ENCODE measurements around the gene CBX1.

CBX1 gene

DNA sequence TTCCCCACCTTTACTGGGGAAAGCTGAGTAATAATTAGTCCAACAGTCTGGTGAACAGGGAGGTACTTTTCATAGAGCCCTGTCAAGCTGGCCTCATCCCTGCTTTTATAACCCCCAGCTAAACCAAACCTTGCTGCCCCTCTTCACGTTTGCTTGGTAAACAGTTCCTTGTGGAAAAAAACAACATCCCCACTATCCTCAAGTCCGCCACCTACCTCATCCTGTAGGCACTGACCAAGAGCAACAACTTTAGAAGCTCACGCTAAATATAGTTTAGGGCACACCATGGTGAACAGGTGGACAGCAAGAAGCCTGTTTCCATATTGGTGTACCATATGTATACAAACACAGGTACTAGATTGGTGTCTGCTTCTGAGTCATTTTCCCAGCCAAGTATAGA lies 36.6 kb downstream of the CBX1 start:
- Histone ChIP-seq H3K4me3 (ENCODE audit: low read length in 2 of 2) (no peak overlapping the region), H3K9me3 (ENCODE audit: control insufficient read depth in 2 of 2, low read length in 2 of 2) (no peaks in the 10 kb centered on the region), H3K27me3 (ENCODE audit: control insufficient read depth in 2 of 2, insufficient read depth in 2 of 2, low read length in 2 of 2) (no peaks in the 10 kb centered on the region), H3K4me1 (ENCODE audit: control insufficient read depth in 2 of 2, insufficient read depth in 2 of 2, low read length in 2 of 2) (peaks cover 0 to 2% of the 10 kb centered on the region in 2 donors), H3K36me3 (ENCODE audit: control insufficient read depth in 2 of 2, insufficient read depth in 2 of 2, low read length in 2 of 2) (peaks cover 56 to 68% of the 10 kb centered on the region in 2 donors), H3K9ac (ENCODE audit: low read depth in 1 of 2, low read length in 2 of 2) (no peak overlapping the region), H3K27ac (ENCODE audit: low read depth in 2 of 2, low read length in 2 of 2) (no peak overlapping the region)

DNA sequence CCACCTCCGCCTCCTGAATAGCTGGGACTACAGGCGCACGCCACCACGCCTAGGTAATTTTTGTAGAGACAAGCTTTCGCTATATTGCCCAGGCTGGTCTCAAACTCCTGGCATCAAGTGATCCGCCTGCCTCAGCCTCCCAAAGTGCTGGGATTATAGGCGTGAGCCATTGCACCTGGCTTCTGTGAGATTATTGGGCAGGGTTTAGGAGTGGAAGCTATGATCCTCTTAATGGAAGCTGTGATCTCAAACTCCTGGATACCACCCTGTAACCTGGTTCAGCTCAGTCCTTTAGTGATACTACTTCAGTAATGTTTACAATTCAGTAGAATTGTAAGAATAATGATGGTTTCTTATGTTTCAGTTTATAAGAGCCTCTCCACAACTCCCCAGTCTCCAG lies 39.0 kb downstream of the CBX1 start:
- H3K36me3 ChIP-seq (ENCODE audit: control insufficient read depth in 2 of 2, insufficient read depth in 2 of 2, low read length in 2 of 2): peaks cover 72 to 80% of the 10 kb centered on the region in 2 donors
- no peaks in the 10 kb centered on the region for H3K27me3 ChIP-seq (ENCODE audit: control insufficient read depth in 2 of 2, insufficient read depth in 2 of 2, low read length in 2 of 2)
- no peak overlapping the region for H3K9ac ChIP-seq (ENCODE audit: low read depth in 1 of 2, low read length in 2 of 2)
- no peak overlapping the region for H3K27ac ChIP-seq (ENCODE audit: low read depth in 2 of 2, low read length in 2 of 2)
- H3K4me3 ChIP-seq (ENCODE audit: low read length in 2 of 2): no peak overlapping the region
- H3K9me3 ChIP-seq (ENCODE audit: control insufficient read depth in 2 of 2, low read length in 2 of 2): no peaks in the 10 kb centered on the region
- peaks cover 0 to 2% of the 10 kb centered on the region in 2 donors for H3K4me1 ChIP-seq (ENCODE audit: control insufficient read depth in 2 of 2, insufficient read depth in 2 of 2, low read length in 2 of 2)

DNA sequence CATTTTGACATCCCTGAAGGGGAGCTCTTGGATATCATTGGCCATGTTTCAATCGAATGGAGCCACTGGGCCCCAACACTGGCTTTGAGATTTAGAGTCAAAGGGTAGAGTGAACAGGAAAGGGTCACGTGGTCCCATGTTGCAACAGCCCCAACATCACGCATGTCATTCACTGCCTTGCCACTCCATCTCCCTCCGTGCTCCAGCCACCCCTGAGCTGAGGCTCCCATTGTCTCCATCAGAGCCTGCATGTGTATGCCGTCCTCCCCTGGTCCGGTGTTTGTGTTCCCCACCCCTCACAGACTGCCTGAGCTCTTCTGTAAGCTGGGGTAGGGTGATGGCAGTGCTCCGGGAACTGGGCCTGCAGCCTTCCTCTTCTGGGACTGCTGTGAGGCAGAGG lies 41.0 kb downstream of the CBX1 start:
- H3K36me3 ChIP-seq (ENCODE audit: control insufficient read depth in 2 of 2, insufficient read depth in 2 of 2, low read length in 2 of 2): peaks cover 79 to 82% of the 10 kb centered on the region in 2 donors
- H3K4me3 ChIP-seq (ENCODE audit: low read length in 2 of 2): no peak overlapping the region
- H3K27ac ChIP-seq (ENCODE audit: low read depth in 2 of 2, low read length in 2 of 2): no peak overlapping the region
- peaks cover 0 to 2% of the 10 kb centered on the region in 2 donors for H3K4me1 ChIP-seq (ENCODE audit: control insufficient read depth in 2 of 2, insufficient read depth in 2 of 2, low read length in 2 of 2)
- H3K27me3 ChIP-seq (ENCODE audit: control insufficient read depth in 2 of 2, insufficient read depth in 2 of 2, low read length in 2 of 2): no peaks in the 10 kb centered on the region
- no peaks in the 10 kb centered on the region for H3K9me3 ChIP-seq (ENCODE audit: control insufficient read depth in 2 of 2, low read length in 2 of 2)
- no peak overlapping the region for H3K9ac ChIP-seq (ENCODE audit: low read depth in 1 of 2, low read length in 2 of 2)

DNA sequence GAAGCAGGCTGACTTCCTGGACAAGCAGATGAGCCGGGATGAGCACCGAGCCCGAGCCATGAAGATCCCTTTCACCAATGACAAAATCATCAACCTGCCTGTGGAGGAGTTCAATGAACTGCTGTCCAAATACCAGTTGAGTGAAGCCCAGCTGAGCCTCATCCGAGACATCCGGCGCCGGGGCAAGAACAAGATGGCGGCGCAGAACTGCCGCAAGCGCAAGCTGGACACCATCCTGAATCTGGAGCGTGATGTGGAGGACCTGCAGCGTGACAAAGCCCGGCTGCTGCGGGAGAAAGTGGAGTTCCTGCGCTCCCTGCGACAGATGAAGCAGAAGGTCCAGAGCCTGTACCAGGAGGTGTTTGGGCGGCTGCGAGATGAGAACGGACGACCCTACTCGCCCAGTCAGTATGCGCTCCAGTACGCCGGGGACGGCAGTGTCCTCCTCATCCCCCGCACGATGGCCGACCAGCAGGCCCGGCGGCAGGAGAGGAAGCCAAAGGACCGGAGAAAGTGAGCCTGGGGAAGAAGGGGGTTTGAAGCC lies 42.1 kb downstream of the CBX1 start:
- Histone ChIP-seq H3K36me3 (ENCODE audit: control insufficient read depth in 2 of 2, insufficient read depth in 2 of 2, low read length in 2 of 2) (peaks cover 72 to 75% of the 10 kb centered on the region in 2 donors), H3K9ac (ENCODE audit: low read depth in 1 of 2, low read length in 2 of 2) (no peak overlapping the region), H3K4me1 (ENCODE audit: control insufficient read depth in 2 of 2, insufficient read depth in 2 of 2, low read length in 2 of 2) (peaks cover 5% of the 10 kb centered on the region in 2 donors), H3K27me3 (ENCODE audit: control insufficient read depth in 2 of 2, insufficient read depth in 2 of 2, low read length in 2 of 2) (no peaks in the 10 kb centered on the region), H3K4me3 (ENCODE audit: low read length in 2 of 2) (no peak overlapping the region), H3K9me3 (ENCODE audit: control insufficient read depth in 2 of 2, low read length in 2 of 2) (no peaks in the 10 kb centered on the region), H3K27ac (ENCODE audit: low read depth in 2 of 2, low read length in 2 of 2) (no peak overlapping the region)

DNA sequence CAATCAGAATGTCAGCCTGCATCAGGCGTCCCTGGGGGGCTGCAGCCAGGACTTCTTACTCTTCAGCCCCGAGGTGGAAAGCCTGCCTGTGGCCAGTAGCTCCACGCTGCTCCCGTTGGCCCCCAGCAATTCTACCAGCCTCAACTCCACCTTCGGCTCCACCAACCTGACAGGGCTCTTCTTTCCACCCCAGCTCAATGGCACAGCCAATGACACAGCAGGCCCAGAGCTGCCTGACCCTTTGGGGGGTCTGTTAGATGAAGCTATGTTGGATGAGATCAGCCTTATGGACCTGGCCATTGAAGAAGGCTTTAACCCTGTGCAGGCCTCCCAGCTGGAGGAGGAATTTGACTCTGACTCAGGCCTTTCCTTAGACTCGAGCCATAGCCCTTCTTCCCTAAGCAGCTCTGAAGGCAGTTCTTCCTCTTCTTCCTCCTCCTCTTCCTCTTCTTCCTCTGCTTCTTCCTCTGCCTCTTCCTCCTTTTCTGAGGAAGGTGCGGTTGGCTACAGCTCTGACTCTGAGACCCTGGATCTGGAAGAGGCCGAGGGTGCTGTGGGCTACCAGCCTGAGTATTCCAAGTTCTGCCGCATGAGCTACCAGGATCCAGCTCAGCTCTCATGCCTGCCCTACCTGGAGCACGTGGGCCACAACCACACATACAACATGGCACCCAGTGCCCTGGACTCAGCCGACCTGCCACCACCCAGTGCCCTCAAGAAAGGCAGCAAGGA lies 42.7 kb downstream of the CBX1 start:
- no peak overlapping the region for H3K27ac ChIP-seq (ENCODE audit: low read depth in 2 of 2, low read length in 2 of 2)
- H3K9me3 ChIP-seq (ENCODE audit: control insufficient read depth in 2 of 2, low read length in 2 of 2): no peaks in the 10 kb centered on the region
- peaks cover 72 to 78% of the 10 kb centered on the region in 2 donors for H3K36me3 ChIP-seq (ENCODE audit: control insufficient read depth in 2 of 2, insufficient read depth in 2 of 2, low read length in 2 of 2)
- peaks cover 11% of the 10 kb centered on the region in 2 donors for H3K4me1 ChIP-seq (ENCODE audit: control insufficient read depth in 2 of 2, insufficient read depth in 2 of 2, low read length in 2 of 2)
- H3K9ac ChIP-seq (ENCODE audit: low read depth in 1 of 2, low read length in 2 of 2): no peak overlapping the region
- no peaks in the 10 kb centered on the region for H3K27me3 ChIP-seq (ENCODE audit: control insufficient read depth in 2 of 2, insufficient read depth in 2 of 2, low read length in 2 of 2)
- no peak overlapping the region for H3K4me3 ChIP-seq (ENCODE audit: low read length in 2 of 2)

DNA sequence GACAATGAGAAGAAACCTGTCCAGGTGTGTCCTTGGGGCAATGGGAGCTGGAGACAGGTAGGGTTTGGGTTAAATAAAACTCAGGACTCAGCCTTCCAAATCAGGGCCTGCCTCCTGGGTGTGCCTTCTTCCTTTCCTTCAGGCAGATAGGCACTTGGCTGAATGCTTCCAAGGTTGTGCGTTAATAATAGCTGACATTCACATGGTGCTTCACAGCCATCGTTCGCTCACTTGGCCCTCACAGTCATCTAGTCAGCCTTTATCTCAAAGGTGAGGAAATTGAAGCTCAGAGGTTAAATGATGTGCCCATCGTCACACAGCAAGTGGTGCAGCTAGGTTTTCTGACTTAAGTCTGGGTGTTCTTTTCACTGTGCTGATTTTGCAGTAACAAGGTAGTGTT lies 43.7 kb downstream of the CBX1 start:
- Histone ChIP-seq H3K4me3 (ENCODE audit: low read length in 2 of 2) (no peak overlapping the region), H3K4me1 (ENCODE audit: control insufficient read depth in 2 of 2, insufficient read depth in 2 of 2, low read length in 2 of 2) (peaks cover 20 to 21% of the 10 kb centered on the region in 2 donors)

DNA sequence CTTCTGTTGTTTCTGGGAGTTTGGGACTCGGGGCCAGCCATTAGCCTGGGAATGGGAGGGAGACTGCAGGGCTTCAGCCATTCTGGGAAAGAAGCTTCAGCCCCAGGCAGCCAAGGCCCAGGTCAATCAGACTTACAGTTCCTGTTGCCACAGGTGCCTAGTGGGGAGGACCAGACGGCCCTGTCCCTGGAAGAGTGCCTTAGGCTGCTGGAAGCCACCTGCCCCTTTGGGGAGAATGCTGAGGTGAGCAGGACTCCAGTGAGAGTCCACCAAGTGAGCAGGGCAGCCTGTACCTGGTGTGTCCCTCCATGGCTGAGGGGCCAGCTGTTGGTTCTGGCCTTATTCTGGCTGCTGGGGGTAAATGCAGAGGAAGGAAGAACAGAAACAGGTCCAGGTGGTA lies 44.4 kb downstream of the CBX1 start:
- no peaks in the 10 kb centered on the region for H3K27me3 ChIP-seq (ENCODE audit: control insufficient read depth in 2 of 2, insufficient read depth in 2 of 2, low read length in 2 of 2)
- H3K36me3 ChIP-seq (ENCODE audit: control insufficient read depth in 2 of 2, insufficient read depth in 2 of 2, low read length in 2 of 2): peaks cover 59 to 77% of the 10 kb centered on the region in 2 donors
- H3K9me3 ChIP-seq (ENCODE audit: control insufficient read depth in 2 of 2, low read length in 2 of 2): no peaks in the 10 kb centered on the region
- H3K9ac ChIP-seq (ENCODE audit: low read depth in 1 of 2, low read length in 2 of 2): no peak overlapping the region
- no peak overlapping the region for H3K4me3 ChIP-seq (ENCODE audit: low read length in 2 of 2)
- H3K4me1 ChIP-seq (ENCODE audit: control insufficient read depth in 2 of 2, insufficient read depth in 2 of 2, low read length in 2 of 2): peaks cover 27 to 28% of the 10 kb centered on the region in 2 donors
- no peak overlapping the region for H3K27ac ChIP-seq (ENCODE audit: low read depth in 2 of 2, low read length in 2 of 2)

More for the DNA sequence above, 43.7 kb downstream of the CBX1 start:
- Histone ChIP-seq H3K27me3 (ENCODE audit: control insufficient read depth in 2 of 2, insufficient read depth in 2 of 2, low read length in 2 of 2) (no peaks in the 10 kb centered on the region), H3K9me3 (ENCODE audit: control insufficient read depth in 2 of 2, low read length in 2 of 2) (no peaks in the 10 kb centered on the region), H3K27ac (ENCODE audit: low read depth in 2 of 2, low read length in 2 of 2) (no peak overlapping the region), H3K36me3 (ENCODE audit: control insufficient read depth in 2 of 2, insufficient read depth in 2 of 2, low read length in 2 of 2) (peaks cover 66 to 81% of the 10 kb centered on the region in 2 donors), H3K9ac (ENCODE audit: low read depth in 1 of 2, low read length in 2 of 2) (no peak overlapping the region)

DNA sequence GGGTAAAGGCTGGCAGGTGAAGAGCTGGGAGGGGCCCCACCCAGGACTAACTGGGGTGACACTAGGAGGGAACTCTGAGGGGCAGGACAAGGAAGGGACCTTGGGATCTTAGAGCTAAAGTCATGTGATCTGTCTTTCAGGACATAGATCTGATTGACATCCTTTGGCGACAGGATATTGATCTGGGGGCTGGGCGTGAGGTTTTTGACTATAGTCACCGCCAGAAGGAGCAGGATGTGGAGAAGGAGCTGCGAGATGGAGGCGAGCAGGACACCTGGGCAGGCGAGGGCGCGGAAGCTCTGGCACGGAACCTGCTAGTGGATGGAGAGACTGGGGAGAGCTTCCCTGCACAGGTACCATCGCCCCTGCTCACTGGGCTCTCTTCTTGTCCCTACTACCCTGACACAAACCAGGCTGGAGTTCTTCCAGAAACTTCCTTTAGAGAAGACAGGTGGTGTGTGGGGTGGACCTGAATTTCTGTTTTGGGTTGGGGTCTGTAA lies 45.0 kb downstream of the CBX1 start:
- peaks cover 33% of the 10 kb centered on the region in 2 donors for H3K4me1 ChIP-seq (ENCODE audit: control insufficient read depth in 2 of 2, insufficient read depth in 2 of 2, low read length in 2 of 2)
- H3K36me3 ChIP-seq (ENCODE audit: control insufficient read depth in 2 of 2, insufficient read depth in 2 of 2, low read length in 2 of 2): peaks cover 53 to 76% of the 10 kb centered on the region in 2 donors

DNA sequence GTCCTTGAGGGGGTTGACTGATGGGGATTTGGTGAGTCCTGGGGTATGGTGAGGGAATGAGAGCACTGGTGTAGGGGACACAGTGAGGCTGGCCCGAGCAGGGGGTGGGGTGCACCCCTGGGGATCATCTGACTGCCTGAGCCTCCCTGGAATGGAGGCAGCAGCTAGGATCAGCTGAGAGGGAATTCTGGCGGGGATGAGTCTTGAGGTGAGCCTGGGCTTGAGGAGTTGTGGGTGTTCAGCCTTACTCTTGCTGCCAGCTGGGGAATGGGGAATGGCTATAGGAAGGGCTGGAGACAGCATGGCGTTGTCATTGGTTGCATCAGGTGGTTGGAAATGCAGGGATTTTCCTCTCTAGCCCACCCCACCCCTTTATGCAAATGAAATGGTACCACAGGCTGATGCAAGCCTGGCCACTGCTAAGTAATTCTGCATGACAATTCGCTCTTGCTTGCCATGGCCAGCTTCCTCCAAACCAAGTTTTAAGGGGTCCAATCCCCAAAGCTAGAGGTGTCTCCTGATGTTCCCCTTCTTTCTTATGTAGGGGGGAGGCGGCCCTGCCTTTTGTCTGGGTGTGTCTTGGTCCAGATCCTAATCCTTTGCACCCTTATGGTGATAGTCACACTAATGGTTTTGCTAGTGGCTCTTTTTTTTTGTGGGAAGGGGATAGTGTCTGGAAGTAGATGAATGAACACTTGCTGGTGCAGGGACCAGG lies 45.6 kb downstream of the CBX1 start:
- Histone ChIP-seq H3K4me3 (ENCODE audit: low read length in 2 of 2) (no peak overlapping the region), H3K27me3 (ENCODE audit: control insufficient read depth in 2 of 2, insufficient read depth in 2 of 2, low read length in 2 of 2) (no peaks in the 10 kb centered on the region), H3K4me1 (ENCODE audit: control insufficient read depth in 2 of 2, insufficient read depth in 2 of 2, low read length in 2 of 2) (peaks cover 39% of the 10 kb centered on the region in 2 donors), H3K36me3 (ENCODE audit: control insufficient read depth in 2 of 2, insufficient read depth in 2 of 2, low read length in 2 of 2) (peaks cover 52 to 80% of the 10 kb centered on the region in 2 donors), H3K9ac (ENCODE audit: low read depth in 1 of 2, low read length in 2 of 2) (no peak overlapping the region), H3K9me3 (ENCODE audit: control insufficient read depth in 2 of 2, low read length in 2 of 2) (no peaks in the 10 kb centered on the region), H3K27ac (ENCODE audit: low read depth in 2 of 2, low read length in 2 of 2) (peak overlapping the region in 1 of 2 donors; percentile 3)

More for the DNA sequence above, 45.0 kb downstream of the CBX1 start:
- H3K9ac ChIP-seq (ENCODE audit: low read depth in 1 of 2, low read length in 2 of 2): no peak overlapping the region
- H3K4me3 ChIP-seq (ENCODE audit: low read length in 2 of 2): no peak overlapping the region
- H3K9me3 ChIP-seq (ENCODE audit: control insufficient read depth in 2 of 2, low read length in 2 of 2): no peaks in the 10 kb centered on the region
- no peak overlapping the region for H3K27ac ChIP-seq (ENCODE audit: low read depth in 2 of 2, low read length in 2 of 2)
- no peaks in the 10 kb centered on the region for H3K27me3 ChIP-seq (ENCODE audit: control insufficient read depth in 2 of 2, insufficient read depth in 2 of 2, low read length in 2 of 2)

Data from mucosa of rectum (tissue), 2 donors.